Activated CD8-positive, alpha-beta memory T cell treated with anti-CD3 and anti-CD28 coated beads, Interleukin-2, amount 50 U/mL, for 1 hour (primary cell): ENCODE results near the gene DOCK4.

Experiments
- DNase-seq: peaks from one replicate; pipeline ENCODE4 v3.0.0-alpha.2; 2020; ENCODE audit errors: extremely low read depth

The DOCK4 gene

GRCh38 chr7:112214883-112215282 is 8.7 kb upstream of the DOCK4 start:
- no peak for DNase-seq

- DNase-seq, result no peak
Measured at GRCh38 chr7:112214268-112214667, 8.1 kb upstream of the DOCK4 start.

- no peak for DNase-seq
Measured at GRCh38 chr7:112213735-112214134, 7.5 kb upstream of the DOCK4 start.

- no peak for DNase-seq
Measured at GRCh38 chr7:112212571-112212970, 6.4 kb upstream of the DOCK4 start.

- DNase-seq, result no peak
Measured at GRCh38 chr7:112211348-112211907, 5.2 kb upstream of the DOCK4 start.

GRCh38 chr7:112207765-112208164 is 1.6 kb upstream of the DOCK4 start:
- no peak for DNase-seq

- no peak for DNase-seq
Measured at GRCh38 chr7:112206991-112207592, 893 bp upstream of the DOCK4 start.

- DNase-seq, result no peak
Measured at GRCh38 chr7:112205343-112206237, 609 bp downstream of the DOCK4 start.

- DNase-seq, result no peak
Measured at GRCh38 chr7:112204499-112205342, 1.5 kb downstream of the DOCK4 start.

GRCh38 chr7:112203365-112203739 is 2.8 kb downstream of the DOCK4 start:
- DNase-seq, result no peak

- no peak for DNase-seq
Measured at GRCh38 chr7:112202816-112203215, 3.4 kb downstream of the DOCK4 start.

- no peak for DNase-seq
Measured at GRCh38 chr7:112201839-112202238, 4.4 kb downstream of the DOCK4 start.

GRCh38 chr7:112201411-112201810 is 4.8 kb downstream of the DOCK4 start:
- DNase-seq, result no peak

- no peak for DNase-seq
Measured at GRCh38 chr7:112199672-112200071, 6.5 kb downstream of the DOCK4 start.

GRCh38 chr7:112199035-112199655 is 7.1 kb downstream of the DOCK4 start:
- no peak for DNase-seq

GRCh38 chr7:112197322-112197721 is 8.9 kb downstream of the DOCK4 start:
- no peak for DNase-seq

GRCh38 chr7:112195717-112196116 is 10.5 kb downstream of the DOCK4 start:
- DNase-seq, result no peak

- no peak for DNase-seq
Measured at GRCh38 chr7:112193915-112194502, 12.2 kb downstream of the DOCK4 start.

- no peak for DNase-seq
Measured at GRCh38 chr7:112192236-112193154, 13.7 kb downstream of the DOCK4 start.

- no peak for DNase-seq
Measured at GRCh38 chr7:112190120-112190519, 16.1 kb downstream of the DOCK4 start.
